ENCODE results near the gene POLR1A. TPM values are rescaled to one million over a fixed set of nuclear protein-coding genes. Genes with fewer than 3 reads are reported as not detected.
A peak's percentile ranks its signal among the peaks of the same experiment; 100 is the strongest.

Gene POLR1A
- total RNA-seq, 1 donor from 2014 or later, result 27.0 TPM

DNA sequence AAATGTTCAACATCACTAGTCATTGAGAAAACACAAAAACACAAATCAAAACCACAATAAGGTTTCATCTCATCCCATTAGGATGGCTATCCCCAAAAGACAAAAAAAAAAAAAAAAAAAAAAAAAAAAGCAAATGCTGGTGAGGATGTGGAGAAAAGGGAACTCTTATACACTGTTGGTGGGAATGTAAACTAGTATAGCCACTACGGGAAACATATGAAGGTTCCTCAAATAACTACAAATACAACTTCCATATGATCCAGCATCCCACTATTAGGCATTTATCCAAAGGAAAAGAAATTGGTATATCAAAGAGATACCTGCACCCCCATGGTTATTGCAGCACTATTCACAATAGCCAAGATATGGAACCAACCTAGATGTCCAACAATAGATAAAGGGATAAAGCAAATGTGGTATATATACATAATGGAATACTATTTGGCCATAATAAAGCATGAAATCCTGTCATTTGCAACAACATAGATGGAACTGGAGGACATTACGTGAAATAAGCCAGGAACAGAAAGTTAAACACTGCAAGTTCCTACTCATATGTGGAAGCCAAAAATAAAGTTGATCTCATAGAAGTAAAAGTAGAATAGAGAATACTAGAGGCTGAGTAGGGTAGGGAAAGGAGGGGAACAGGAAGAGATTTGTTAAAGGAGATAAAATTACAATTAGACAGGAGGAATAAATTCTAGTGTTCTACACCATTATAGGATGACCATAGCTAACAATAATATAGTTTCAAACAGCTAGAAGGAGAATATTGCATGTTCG lies 8.4 kb downstream of the POLR1A start:
- no peak for DNase-seq (ENCODE audit: extremely low read depth, low read depth, low spot score)

DNA sequence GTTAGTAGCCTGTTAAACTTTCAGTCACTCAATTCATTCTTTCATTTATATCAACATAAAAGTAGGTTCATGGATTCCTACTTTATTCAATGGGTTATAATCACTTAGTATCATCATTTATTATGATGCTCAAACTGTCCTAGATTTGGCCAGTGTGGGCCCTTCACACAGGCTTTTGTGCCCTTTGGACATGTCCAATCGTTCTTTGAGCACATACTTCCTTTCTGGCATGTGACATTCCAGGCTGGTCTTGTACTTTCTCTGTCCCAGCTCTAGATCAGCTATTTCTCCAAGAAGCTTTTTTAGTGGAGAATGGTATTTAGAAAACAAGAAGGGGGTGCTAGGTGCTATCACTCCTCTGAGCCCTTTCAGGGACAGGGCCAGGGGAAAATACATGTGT lies 11.5 kb downstream of the POLR1A start:
- DNase-seq (ENCODE audit: extremely low read depth, low read depth, low spot score), result no peak

- no peak for DNase-seq (ENCODE audit: extremely low read depth, low read depth, low spot score)
These were observed 17.5 kb downstream of the POLR1A start for GRCh38 chr2:86087936-86088850.

GRCh38 chr2:86082756-86083155 lies 22.9 kb downstream of the POLR1A start:
- no peak for DNase-seq (ENCODE audit: extremely low read depth, low read depth, low spot score)

- no peak for DNase-seq (ENCODE audit: extremely low read depth, low read depth, low spot score)
These were observed 24.0 kb downstream of the POLR1A start for GRCh38 chr2:86081724-86082123.

- DNase-seq (ENCODE audit: extremely low read depth, low read depth, low spot score), result no peak
These were observed 25.4 kb downstream of the POLR1A start for GRCh38 chr2:86079981-86080911.

DNA sequence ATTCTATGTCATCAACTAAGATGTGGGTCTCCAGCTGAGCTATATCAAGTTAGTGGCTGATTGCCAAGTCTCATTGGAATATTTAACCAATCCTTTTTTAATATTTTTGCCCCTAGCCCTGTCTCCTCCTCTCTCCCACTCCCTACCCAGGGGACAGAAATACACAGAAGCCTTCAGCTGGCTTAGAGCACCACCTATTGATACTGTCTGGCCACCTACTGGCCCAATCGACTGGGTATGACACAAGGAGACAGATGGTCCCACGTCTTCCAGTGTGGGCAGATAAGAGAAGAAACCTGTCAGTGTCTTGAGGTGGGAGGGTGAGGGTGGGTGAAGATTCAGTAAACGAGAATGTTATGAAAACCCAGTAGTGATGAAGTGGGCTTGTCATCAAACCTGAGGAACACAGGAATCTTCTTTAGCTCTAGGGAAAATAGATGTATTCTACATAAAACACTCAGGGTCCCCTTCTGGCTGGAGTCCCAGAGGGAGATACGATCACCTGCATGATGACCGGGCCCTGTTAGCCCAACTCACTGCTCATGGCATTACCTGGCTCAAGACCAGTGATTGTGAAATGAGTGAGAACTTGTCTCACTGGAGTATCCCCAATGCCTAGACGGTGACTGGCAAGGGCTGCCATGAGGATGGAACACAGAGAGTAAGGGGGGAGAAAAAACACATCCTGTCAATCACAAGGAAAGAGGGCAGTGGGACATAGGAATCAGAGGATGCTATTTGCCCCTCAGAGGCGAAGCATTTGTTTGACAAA lies 26.7 kb downstream of the POLR1A start:
- peak; percentile 31 for DNase-seq (ENCODE audit: extremely low read depth, low read depth, low spot score)

- no peak for DNase-seq (ENCODE audit: extremely low read depth, low read depth, low spot score)
These were observed 29.8 kb downstream of the POLR1A start for GRCh38 chr2:86075886-86076285.

DNA sequence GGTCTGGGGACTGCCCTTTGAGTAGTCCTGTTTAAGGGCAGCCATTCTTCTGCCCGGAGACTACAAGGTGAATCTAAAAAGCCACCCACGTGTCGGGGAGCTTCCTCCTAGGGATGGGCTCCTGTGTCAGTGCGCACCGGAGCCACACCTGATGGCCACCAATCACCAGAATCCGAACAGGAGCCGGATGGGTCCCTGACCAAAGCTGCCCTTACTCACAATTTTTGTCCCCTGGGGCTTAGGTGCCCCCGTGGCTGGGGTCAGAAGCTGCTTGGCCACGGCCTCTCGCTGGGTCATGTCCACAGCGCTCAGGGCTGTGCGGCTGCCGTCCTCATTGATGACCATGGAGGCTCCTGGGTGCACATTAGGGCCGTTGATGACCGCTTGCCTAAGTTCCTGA lies 30.9 kb downstream of the POLR1A start:
- DNase-seq (ENCODE audit: extremely low read depth, low read depth, low spot score), result no peak

DNA sequence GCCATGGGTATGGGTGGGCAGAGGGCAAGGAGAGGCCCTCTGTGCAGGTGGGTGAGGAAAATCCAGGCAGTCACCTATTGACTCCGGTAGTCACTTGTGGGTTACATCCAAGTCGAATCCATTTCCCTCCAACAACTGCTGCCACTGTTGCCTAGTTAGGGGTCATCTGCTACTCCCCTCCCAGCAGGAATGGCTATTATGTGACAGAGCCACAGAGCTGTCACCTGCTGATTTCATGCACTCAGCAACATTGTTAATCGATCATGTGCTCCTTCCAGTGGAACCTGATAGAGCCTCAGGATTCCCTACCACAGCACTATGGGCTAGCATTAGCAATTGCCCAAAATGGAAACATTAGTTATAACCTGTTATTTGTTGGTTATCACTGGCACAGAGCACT lies 31.4 kb downstream of the POLR1A start:
- DNase-seq (ENCODE audit: extremely low read depth, low read depth, low spot score), result no peak

- DNase-seq (ENCODE audit: extremely low read depth, low read depth, low spot score), result no peak
These were observed 32.5 kb downstream of the POLR1A start for GRCh38 chr2:86073225-86073624.

DNA sequence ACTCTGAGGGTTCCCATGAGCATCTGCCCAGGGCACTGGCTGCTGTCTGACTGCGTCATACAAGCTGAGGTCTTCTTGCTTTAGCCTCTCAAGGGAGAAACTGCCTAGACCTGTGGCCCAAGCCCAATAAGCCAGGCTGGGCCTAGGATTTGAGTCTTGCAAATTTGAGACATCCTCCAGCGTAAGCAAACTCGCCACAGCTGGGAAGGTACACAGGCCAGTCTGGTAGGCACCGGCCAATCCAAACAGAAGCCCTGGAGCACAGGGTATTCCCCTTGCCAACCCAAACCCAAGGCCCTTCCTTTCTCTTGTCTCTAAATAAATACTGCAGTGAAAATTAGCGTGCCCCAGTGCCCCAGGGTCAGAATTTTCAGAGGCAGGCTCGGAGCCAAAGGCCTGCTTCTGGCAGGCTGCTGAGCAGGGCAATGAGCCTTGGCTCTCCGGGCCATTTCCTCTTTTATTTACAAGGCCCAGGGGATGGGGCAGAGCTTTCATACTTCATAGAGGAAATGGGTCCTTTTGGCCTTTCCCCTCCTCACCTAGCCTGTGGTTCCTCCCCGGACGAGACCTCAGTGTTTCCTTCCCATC lies 33.3 kb downstream of the POLR1A start:
- no peak for DNase-seq (ENCODE audit: extremely low read depth, low read depth, low spot score)

GRCh38 chr2:86070868-86071267 lies 34.8 kb downstream of the POLR1A start:
- no peak for DNase-seq (ENCODE audit: extremely low read depth, low read depth, low spot score)

DNA sequence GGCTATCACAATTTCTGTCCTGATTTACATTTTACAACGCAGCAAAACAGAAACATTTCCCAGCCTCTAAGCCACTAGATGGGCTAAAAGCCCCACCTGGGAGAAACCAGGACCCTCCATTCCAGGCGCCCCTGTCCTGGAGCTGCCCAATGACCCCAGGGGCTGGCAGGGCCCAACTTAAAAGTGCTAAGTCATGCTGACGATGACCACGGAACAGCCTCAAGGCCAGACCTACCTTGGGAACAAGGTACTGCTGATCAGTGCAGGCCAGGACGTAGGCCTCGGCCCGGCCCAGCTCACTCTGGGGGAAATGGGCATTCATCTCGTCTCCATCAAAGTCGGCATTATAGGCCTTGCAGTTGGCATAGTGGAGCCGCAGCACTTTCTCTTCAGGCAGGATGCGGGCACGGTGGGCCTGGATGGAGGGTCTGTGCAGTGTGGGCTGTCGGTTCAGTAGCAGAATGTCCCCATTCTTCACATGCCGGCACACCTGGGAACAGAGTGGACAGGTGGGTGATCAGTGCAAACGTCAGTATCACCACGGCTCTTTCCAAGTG lies 35.8 kb downstream of the POLR1A start:
- DNase-seq (ENCODE audit: extremely low read depth, low read depth, low spot score), result no peak

DNA sequence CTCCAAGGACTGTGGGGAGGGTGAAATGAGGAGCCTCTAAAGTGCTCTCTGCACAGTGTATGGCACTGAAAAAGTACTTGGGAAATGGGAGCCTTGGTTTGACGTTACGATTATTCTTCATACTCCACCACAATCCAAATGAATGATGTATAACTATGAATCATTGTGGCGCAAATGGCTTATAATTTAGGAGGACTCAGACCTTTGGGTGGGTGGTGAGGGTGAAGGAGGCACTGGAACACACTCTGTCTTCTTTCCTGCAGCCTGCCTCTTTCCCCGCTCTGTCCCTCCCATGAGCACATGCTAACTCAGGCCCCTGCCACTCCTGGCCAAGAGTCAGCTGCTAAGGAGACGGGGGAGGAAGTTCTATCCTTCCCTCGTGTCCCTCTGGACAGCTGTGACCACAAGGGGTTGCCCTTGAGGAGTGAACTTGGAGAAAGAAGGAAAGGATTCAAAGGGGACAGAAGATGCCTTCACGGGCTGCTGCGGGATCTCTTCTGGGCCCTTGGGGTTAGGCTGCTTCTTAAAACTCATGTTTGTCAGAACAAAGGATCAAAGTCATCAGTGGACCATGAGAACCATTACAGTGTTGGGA lies 36.5 kb downstream of the POLR1A start:
- no peak for DNase-seq (ENCODE audit: extremely low read depth, low read depth, low spot score)

GRCh38 chr2:86068648-86069047 lies 37.0 kb downstream of the POLR1A start:
- DNase-seq (ENCODE audit: extremely low read depth, low read depth, low spot score), result no peak

DNA sequence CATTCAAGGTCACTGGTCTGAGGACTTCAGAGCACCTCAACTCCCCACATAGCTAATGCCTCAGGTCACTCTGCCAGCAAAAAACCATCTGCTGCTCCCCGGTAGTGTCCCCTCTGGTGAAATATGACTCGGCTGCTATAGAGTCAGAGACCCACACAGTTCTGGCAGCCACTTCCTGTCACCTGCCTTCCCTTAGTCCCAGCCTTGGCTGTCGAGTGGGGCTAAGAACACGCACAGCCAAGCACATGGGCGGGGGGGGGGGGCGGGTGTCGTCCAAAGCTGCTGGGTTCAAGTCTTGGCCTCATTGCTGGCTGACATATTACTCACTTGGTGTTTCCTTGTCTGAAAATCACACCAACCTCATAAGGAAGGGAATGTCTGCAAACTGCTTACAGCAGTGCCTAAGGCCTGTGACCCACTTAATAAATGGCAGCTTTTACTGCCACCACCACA lies 37.5 kb downstream of the POLR1A start:
- DNase-seq (ENCODE audit: extremely low read depth, low read depth, low spot score), result no peak

GRCh38 chr2:86066915-86067314 lies 38.8 kb downstream of the POLR1A start:
- no peak for DNase-seq (ENCODE audit: extremely low read depth, low read depth, low spot score)

DNA sequence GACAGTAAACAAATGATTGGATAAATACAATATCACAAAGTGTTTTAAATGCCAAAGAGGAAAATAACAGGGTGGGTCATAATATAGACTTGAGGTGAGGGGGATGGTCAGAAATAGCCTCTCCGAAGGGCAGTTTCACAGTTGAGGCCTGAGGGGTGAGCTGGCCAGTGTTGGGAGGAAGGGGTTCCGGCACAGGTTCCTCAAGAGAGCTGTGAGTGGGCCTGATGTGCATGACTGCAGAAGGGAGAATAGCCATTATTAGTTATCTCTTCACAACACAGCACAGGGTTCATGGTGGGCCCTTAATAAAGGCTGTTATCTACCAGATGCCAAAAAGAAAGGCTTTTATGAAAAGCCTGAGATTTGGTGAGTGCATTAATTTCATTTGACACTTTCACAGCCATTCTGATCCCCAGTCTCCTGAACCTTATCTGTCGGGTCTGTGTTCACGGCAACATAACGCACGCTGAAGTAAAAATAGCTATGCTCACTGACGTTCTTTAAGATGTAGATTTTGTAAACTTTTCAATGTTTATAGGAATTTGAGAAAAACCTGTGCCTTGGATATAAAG lies 39.6 kb downstream of the POLR1A start:
- no peak for DNase-seq (ENCODE audit: extremely low read depth, low read depth, low spot score)

Measured in glomerular endothelial cell (primary cell).